GM12878 (cell line): Measurements from ENCODE around the gene SMG6. TPM values are rescaled to one million over a fixed set of nuclear protein-coding genes. Genes with fewer than 3 reads are reported as not detected.

Experiments used
- CBFB ChIP-seq: IDR thresholded peaks from 2 replicates; pipeline ENCODE4 v1.6.1; 2016; ENCODE audit warnings: antibody characterized with exemption, low read depth
- CREB1 ChIP-seq: IDR thresholded peaks from 2 replicates; pipeline ENCODE4 v1.6.1; 2012; ENCODE audit warnings: low read depth, mild to moderate bottlenecking, inconsistent platforms
- E2F8 ChIP-seq: fragments of 450-650 bp; IDR thresholded peaks from 2 replicates; pipeline ENCODE4 v1.6.1; 2018; ENCODE audit warnings: mild to moderate bottlenecking, low read depth, moderate library complexity; ENCODE audit not compliant: partially characterized antibody
- E4F1 ChIP-seq: fragments of 450-650 bp; IDR thresholded peaks from 2 replicates; pipeline ENCODE4 v1.6.1; 2018; ENCODE audit warnings: borderline replicate concordance, mild to moderate bottlenecking; ENCODE audit not compliant: partially characterized antibody
- GATAD2B ChIP-seq: fragments of 450-650 bp; conservative IDR thresholded peaks from 2 replicates; pipeline ENCODE4 v1.6.1; 2017; ENCODE audit warnings: low read depth, mild to moderate bottlenecking, moderate library complexity
- IRF3 ChIP-seq: fragments of 450-650 bp; IDR thresholded peaks from 2 replicates; pipeline ENCODE4 v1.6.1; 2014; ENCODE audit warnings: mild to moderate bottlenecking
- KAT2A ChIP-seq: conservative IDR thresholded peaks from 2 replicates; pipeline ENCODE4 v1.6.1; 2011; ENCODE audit warnings: low read depth, low read length; ENCODE audit not compliant: control insufficient read depth
- MEF2A ChIP-seq: IDR thresholded peaks from 2 replicates; pipeline ENCODE4 v1.6.1; 2011; ENCODE audit warnings: low read depth, mild to moderate bottlenecking, low read length, moderate library complexity; ENCODE audit not compliant: insufficient read depth
- MEF2B ChIP-seq: fragments of 450-650 bp; IDR thresholded peaks from 2 replicates; pipeline ENCODE4 v1.6.1; 2018; ENCODE audit warnings: mild to moderate bottlenecking, moderate library complexity; ENCODE audit not compliant: partially characterized antibody, poor library complexity, severe bottlenecking
- NFXL1 ChIP-seq: fragments of 450-650 bp; IDR thresholded peaks from 2 replicates; pipeline ENCODE4 v1.6.1; 2017; ENCODE audit warnings: antibody characterized with exemption, mild to moderate bottlenecking, borderline replicate concordance
- NFYA ChIP-seq: IDR thresholded peaks from 2 replicates; pipeline ENCODE4 v1.6.1; 2011; ENCODE audit warnings: low read depth, mild to moderate bottlenecking, low read length, improper control_type of control experiment, borderline replicate concordance
- NFYB ChIP-seq: IDR thresholded peaks from 2 replicates; pipeline ENCODE4 v1.6.1; 2011; ENCODE audit warnings: low read depth, mild to moderate bottlenecking, low read length, improper control_type of control experiment, moderate library complexity; ENCODE audit not compliant: insufficient read depth
- PAX8 ChIP-seq: fragments of 450-650 bp; IDR thresholded peaks from 2 replicates; pipeline ENCODE4 v1.6.1; 2017; ENCODE audit warnings: mild to moderate bottlenecking, moderate library complexity
- RFX5 ChIP-seq: IDR thresholded peaks from 2 replicates; pipeline ENCODE4 v1.6.1; 2011; ENCODE audit warnings: low read depth, low read length, improper control_type of control experiment
- SMAD5 ChIP-seq: IDR thresholded peaks from 2 replicates; pipeline ENCODE4 v1.6.1; 2016; ENCODE audit warnings: antibody characterized with exemption, low read depth
- SREBF1 ChIP-seq: IDR thresholded peaks from 2 replicates; pipeline ENCODE4 v1.6.1; 2012; ENCODE audit warnings: mild to moderate bottlenecking, low read length
- YBX1 ChIP-seq: fragments of 450-650 bp; IDR thresholded peaks from 2 replicates; pipeline ENCODE4 v1.6.1; 2016; ENCODE audit warnings: antibody characterized with exemption
- ZBTB40 ChIP-seq: fragments of 450-650 bp; IDR thresholded peaks from 2 replicates; pipeline ENCODE4 v1.6.1; 2016; ENCODE audit warnings: mild to moderate bottlenecking, moderate library complexity, borderline replicate concordance
- ZNF384 ChIP-seq: IDR thresholded peaks from 2 replicates; pipeline ENCODE4 v1.6.1; 2012; ENCODE audit warnings: low read depth, mild to moderate bottlenecking, low read length, improper control_type of control experiment, borderline replicate concordance
- ZNF622 ChIP-seq: fragments of 450-650 bp; IDR thresholded peaks from 2 replicates; pipeline ENCODE4 v1.6.1; 2017; ENCODE audit warnings: mild to moderate bottlenecking, inconsistent platforms
- ZZZ3 ChIP-seq: IDR thresholded peaks from 2 replicates; pipeline ENCODE4 v1.6.1; 2011; ENCODE audit warnings: low read depth; ENCODE audit not compliant: control insufficient read depth, insufficient read length
- polyA plus RNA-seq, 11 experiments: library from polyadenylated mRNA; depleted of rRNA in 4 of 11; unstranded in 6 of 11; stranded (reverse) in 5 of 11; fragments of >200 nt; fragmentation: Nextera tagmentation in 4 of 11; fragmentation: Illumina TruSeq in 1 of 11; extraction: Ambion mirVana in 4 of 11; extraction: Trizol in 1 of 11; gene quantifications; 1 replicate in 1 of 11; 2 replicates in 10 of 11; pipeline versions ENCODE4 v1.2.1 to v1.2.3, GENCODE V29; 2011 to 2016; ENCODE audit warnings: inconsistent platforms in 2 of 11, missing spikeins in 2 of 11, low read depth in 1 of 11
- total RNA-seq, 4 experiments: library from RNA; depleted of rRNA in 3 of 4; stranded (reverse); fragments of >200 nt in 3 of 4; fragmentation: Illumina TruSeq in 1 of 4; extraction: Trizol in 1 of 4; gene quantifications; 2 replicates each; pipeline versions ENCODE4 v1.2.1 to v1.2.3, GENCODE V29; 2013 to 2021

The SMG6 gene
- total and polyA plus RNA-seq, 10 of the 15 experiments (the other 5 are each of a cell fraction or from before 2014, with no cell fraction given): 0.58 to 28.7 (median 15.7) TPM

- TF ChIP-seq NFYB (no peak), IRF3 (no peak), MEF2B (peak; percentile 66), NFXL1 (no peak), YBX1 (no peak), KAT2A (no peak), E2F8 (no peak), E4F1 (no peak), SREBF1 (no peak), CREB1 (peak; percentile 80), ZNF622 (no peak), PAX8 (no peak), ZZZ3 (no peak), SMAD5 (no peak), GATAD2B (no peak), NFYA (no peak), ZNF384 (no peak), MEF2A (peak; percentile 94), ZBTB40 (peak; percentile 70), RFX5 (peak; percentile 92), CBFB (0 out of 2 replicates have a peak, but pooled peaks have one; percentile 23)
These were observed 13.6 kb downstream of the SMG6 start (continued) for GRCh38 chr17:2289878-2290478.
